ENCODE results near the gene RNF32.

The RNF32 gene

GRCh38 chr7:156640257-156640948 lies at the start of gene RNF32:
Gene RNF32 (plus strand): TSS chr7:156640774. CDS start chr7:156643878, 3,104 bp downstream.
- DNase-seq = peak; percentile 91

DNA sequence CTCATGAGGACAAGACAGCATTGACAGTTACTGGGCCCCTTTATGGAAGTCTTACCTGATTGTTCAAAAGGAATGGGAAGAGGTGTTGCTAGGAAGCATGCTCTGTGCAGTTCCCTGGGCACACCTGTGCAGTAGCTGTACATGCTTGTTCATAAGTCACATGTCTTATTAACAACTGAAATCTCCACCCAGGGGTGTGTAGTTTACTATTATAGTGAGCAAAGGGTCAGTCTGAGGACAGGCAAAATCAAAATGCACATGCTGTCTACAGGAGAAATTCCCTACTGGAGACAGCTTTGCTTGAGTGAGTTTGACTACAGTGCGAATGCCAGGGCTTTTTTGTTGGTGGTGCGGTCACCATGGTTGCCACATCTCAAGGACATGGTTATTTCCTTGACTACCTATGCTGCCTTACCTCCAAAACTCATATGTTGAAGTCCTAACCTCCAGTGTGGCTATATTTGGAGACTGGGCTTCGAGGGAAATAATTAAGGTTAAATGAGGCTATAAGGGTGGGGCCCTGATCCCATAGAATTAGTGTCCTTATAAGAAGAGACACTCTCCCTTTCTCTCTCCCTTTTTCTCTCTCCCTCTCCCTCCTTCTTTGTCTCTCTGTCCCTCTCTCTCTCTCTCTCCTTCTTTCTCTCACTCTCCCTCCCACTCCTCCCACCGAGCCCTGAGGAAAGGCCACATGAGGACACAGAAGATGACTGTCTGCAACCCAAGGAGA lies 48.3 kb upstream of the RNF32 start:
- DNase-seq = no peak

- no peak for DNase-seq
Measured at GRCh38 chr7:156594283-156595080, 46.1 kb upstream of the RNF32 start.

GRCh38 chr7:156600496-156600895 lies 40.1 kb upstream of the RNF32 start:
- no peak for DNase-seq

GRCh38 chr7:156602283-156602682 lies 38.3 kb upstream of the RNF32 start:
- DNase-seq = no peak

DNA sequence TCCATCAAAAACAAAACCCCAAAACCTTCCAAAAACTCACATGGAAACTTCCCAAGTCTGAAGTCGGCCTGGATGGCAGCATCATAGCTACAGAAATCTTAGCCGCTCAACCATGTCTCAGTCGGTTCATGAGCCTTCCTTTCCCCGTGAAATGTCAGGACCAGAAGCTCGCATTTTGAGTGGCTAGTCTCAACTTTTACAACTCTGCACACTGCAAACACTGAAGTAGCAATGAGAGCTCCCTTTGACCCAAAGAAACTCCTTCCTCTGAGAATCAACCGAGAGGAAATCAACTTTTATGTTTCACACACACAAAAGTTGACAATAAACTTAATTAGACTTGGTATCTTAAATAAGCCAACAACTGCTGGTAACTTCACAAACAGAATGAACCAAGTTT lies 37.6 kb upstream of the RNF32 start:
- DNase-seq = no peak

GRCh38 chr7:156603629-156604028 lies 36.9 kb upstream of the RNF32 start:
- no peak for DNase-seq

DNA sequence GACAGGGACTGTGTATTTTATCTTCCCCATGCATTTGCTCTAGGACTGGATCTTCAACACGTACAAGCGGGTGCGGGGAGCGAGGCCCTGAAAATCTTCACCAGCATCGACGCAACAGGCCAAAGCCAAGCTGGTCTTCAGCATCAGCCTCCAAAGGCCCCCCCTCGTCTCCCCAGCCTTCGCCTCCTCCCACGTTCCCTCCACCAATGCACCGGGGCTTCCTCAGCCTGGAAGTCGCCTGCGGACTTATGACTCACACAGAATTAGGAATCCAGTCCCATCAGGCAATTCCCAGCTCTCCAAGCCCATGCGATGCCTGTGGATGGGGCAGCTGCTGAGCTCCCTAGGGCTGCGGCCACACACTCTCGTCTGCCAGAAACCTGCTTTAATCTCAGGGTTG lies 36.3 kb upstream of the RNF32 start:
- no peak for DNase-seq

DNA sequence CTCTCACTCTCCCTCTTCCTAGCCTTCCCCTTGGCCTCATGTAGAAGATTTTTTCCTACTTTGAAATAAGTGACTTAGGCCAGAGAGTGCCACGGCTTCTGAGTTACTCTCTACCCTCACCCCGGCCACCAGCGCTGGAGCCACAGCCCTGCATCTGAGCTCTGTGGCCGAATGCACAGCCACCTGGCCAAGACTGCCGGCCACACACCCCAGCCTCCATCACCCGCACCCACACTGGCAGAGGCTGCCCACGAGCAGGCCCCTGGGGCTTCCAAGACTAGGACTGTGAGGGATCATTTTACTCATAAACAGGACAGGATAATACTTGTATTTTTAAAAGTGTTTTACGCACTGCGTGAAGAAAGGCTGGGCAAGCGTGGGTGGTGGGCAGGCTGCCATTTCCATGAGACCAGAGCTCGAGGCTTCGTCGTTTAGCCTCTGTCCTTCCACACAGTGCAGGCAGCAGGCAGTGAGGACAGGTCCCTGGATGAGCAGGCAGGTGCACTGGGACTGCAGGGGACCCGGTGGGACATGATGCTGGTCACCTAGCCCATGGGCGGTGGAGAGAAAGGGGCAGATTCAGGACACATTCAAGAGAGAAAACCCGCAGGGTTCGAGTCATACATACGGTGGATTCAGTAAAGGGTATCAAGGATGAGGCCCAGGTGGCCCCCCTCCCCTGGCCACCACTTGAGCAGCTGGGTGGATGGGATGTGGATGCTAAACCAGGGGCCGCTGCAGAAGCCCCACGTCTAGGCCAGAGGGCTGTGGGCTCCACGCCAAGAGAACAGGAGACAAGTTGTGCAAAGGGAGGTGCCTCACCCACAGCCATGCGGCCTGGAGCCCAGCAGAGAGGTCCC lies 35.5 kb upstream of the RNF32 start:
- DNase-seq = no peak

DNA sequence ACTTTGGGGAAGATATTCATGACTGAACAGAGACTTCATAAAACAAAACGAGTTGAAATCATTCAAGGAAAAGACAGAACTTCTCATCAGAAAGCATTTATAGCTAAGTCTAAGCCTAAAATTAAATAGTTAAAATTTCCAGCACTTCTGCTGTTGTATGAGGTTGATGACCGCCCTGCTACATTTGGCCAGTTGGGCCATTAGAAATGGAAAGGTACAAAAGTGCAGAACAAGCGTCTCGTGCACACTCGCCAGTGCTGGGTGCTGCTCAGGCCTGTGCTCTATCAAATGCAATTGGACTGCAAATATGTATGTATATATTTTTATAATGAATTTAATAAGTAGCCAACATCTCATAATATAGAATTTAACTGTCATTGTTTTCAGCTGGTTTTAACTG lies 34.4 kb upstream of the RNF32 start:
- no peak for DNase-seq

- no peak for DNase-seq
Measured at GRCh38 chr7:156606691-156607331, 33.8 kb upstream of the RNF32 start.

GRCh38 chr7:156607332-156608172 lies 33.0 kb upstream of the RNF32 start:
- no peak for DNase-seq

GRCh38 chr7:156608173-156608478 lies 32.4 kb upstream of the RNF32 start:
- no peak for DNase-seq

DNA sequence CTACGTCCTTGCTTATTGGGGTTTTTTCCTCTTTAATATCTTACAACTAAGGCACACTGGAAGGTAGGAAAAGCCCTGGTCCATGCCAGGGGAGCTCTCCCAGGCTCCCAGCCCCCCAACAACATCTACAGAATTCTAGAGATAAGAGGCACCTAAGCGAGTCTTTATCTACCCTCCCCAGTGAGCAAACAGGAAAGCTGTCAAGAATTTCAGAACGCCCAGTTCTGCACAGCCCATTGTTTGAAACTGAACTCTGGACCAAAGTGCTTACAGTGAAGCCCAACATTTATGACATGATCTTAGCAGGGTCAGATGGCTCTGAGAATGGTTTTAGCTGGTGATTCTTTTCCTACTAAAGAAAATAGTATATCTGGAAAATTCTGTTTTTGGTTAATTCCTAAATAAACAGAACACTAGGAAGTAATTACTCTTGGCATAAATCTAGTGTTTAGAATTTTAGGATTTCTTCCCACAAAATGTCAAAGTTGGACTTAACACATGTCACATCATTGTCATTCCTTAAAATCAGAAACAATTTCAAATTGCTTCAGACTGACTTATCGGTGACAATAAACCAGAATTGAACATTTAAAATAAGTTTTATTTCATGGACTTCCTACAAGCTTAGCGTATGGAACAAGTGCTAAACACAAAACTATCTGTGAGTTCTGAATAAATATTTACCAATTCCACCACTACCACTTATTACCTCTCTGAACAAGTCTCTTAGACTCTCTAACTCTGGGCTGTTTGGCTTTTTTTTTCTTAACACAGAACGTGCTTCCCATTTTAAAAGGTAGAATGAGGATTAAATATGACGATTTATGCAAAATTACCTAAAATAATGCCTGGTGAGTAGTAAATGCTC lies 31.3 kb upstream of the RNF32 start:
- no peak for DNase-seq

- DNase-seq = no peak
Measured at GRCh38 chr7:156610130-156610529, 30.4 kb upstream of the RNF32 start.

DNA sequence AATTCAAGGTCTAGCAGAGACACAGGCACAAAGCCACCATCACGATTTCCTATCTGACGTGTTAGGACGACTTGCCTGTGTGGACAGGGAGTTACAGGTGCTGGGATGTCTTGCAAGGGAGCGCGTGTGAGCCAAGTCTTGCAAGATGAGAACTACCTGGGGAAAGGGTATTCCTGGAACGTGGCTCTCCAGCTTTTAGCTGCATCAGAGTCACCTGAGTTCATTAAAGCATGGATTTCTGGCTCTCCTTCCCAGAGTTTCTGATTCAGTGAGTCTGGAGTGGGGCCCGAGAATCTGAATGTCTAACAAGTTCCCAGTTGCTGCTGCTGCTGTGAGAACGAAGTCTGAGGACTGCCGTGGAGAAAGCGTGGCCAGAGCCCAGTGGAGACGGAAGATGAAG lies 30.0 kb upstream of the RNF32 start:
- DNase-seq = no peak

DNA sequence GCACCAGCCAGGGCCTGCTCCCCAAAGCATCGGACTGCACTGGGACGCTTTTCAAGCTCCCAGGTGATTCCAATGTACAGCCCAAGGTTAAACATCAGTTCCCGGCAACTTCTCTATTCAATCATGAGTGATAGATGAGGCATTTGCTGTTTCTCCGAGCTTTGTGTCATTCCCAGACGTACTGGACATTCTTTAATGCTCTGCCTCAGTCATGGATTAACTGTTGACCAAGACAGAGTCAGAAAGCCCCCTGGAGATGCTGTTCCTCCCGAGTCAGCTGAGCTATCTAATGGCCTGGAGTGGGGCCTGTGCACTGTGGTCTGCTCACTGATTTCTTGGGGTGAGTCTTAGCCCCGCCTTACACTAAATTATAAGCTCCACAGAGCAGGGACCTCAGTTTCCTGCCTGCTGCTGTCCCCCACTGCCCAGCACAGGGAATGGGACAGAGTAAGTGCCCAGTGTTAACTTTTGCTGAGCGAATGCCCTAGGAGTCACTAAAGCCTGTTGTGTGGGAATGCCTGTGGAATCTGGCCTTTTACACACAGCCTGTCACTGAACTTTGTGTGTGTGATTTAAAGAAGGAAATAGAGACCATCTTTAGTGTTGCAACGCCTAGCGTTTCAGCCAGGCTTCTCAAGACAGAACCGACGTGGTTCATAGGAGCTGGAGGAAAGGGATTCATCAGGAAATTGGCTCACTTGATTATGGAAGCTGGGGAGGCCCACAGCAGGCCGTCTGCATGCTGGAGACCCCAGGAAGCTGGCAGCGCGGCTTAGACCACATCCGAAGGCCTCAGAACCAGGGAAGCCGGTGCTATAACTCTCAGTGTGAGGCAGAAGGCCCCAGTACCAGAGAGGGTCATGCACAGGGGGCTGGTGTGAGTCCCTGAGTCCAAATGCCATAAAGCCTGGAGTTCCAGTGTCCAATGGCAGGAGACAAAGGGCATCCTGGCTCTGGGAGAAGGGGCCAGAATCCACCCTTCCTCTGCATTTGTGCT lies 29.3 kb upstream of the RNF32 start:
- no peak for DNase-seq

GRCh38 chr7:156612930-156613329 lies 27.6 kb upstream of the RNF32 start:
- no peak for DNase-seq
